ENCODE results near the gene LMO2. TPM values are rescaled to one million over a fixed set of nuclear protein-coding genes. Genes with fewer than 3 reads are reported as not detected.

Gene LMO2
- total RNA-seq: 12.2 TPM

DNA sequence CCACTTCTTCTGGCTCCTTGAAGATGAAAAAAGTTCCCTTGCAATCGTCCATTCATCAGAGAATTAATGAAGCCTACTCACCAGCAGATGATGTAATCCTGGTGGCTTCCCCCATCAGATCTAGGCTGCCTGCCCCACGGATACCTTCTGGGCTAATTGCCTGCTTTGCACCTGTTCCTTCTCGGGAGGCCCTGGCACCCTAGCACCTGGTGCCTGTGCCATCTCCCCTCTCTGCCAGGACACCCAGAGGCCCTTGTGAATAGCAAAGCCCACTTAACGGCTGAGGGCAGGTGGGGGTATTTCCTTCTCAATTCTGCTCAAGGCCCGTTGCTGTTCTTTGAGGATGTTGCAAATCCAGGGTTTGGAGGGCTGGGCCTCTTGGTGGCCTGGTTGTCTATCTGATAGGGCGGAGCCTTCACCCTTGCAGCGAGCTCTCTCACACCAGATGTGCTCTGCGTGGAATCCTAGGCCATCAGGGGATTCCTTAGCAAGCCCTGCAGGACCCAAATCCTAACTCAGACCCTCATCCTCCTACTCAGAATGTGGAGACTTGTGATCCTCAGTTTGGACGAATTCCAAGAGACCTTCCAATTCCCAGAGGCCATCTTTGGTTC, at the start of gene LMO2:
LMO2 (minus strand) TSS at position 363 of the 614 bp plus-strand sequence. CDS start 22,360 bp downstream, outside the sequence.

Other genes starting within 250 kb of the LMO2 start
- gene C11orf91, start 191.2 kb downstream of the LMO2 start, total RNA-seq: not detected
- 33.8 TPM for gene CD59, start 155.7 kb downstream of the LMO2 start, total RNA-seq
- gene FBXO3, start 117.6 kb downstream of the LMO2 start, total RNA-seq: 78.6 TPM
- gene CAPRIN1, start 159.7 kb upstream of the LMO2 start, total RNA-seq: 360 TPM
- gene NAT10, start 213.6 kb upstream of the LMO2 start, total RNA-seq: 23.5 TPM

Measured in parietal lobe (tissue), 1 donor.